Epidermal melanocyte (primary cell): ENCODE results near the gene GEMIN5.

Source experiments
- DNase-seq: peaks from one replicate; pipeline ENCODE4 v3.0.0; 2011; ENCODE audit warnings: low spot score; ENCODE audit not compliant: insufficient read length

The GEMIN5 gene

DNA sequence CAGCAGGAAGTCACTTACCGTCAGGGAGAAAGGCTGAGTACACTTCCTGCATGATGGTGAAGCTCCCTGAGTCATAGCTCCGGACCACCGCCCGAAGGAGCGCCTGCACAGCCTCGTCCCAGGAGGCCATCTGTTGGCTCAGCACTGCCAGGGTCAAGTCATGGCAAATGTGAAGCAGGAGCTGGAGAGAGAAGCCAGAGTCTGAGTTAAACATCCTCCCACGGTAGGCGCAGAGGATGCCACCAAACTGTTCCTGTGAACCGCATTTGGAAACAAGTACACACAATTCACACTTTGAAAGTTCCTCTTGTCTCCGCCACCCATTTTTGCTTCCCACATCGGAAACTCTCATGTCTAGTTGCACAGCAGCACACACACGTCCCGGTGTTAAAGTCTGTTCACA is 45.6 kb downstream of the GEMIN5 start:
- DNase-seq = no peak

GRCh38 chr5:154885439-154885838 is 52.6 kb downstream of the GEMIN5 start:
- DNase-seq = no peak

GRCh38 chr5:154884424-154884823 is 53.6 kb downstream of the GEMIN5 start:
- DNase-seq = no peak

DNA sequence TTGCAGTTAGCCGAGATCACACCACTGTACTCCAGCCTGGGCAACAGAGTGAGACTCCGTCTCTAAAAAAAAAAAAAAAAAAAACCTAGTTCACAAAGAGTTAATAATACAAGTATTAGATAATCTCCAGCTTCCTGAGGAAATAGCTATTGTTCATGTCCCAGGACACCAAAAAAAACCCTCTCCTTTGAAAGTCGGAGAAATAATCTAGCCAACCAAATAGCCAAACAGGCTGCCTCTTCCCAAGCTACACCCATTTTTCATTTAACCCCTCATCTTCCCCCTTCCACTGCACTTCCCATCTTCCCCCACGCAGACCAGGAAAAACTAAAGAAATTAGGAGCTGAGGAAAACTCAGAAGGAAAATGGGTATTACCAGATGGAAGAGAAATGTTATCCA is 56.0 kb downstream of the GEMIN5 start:
- DNase-seq = no peak

DNA sequence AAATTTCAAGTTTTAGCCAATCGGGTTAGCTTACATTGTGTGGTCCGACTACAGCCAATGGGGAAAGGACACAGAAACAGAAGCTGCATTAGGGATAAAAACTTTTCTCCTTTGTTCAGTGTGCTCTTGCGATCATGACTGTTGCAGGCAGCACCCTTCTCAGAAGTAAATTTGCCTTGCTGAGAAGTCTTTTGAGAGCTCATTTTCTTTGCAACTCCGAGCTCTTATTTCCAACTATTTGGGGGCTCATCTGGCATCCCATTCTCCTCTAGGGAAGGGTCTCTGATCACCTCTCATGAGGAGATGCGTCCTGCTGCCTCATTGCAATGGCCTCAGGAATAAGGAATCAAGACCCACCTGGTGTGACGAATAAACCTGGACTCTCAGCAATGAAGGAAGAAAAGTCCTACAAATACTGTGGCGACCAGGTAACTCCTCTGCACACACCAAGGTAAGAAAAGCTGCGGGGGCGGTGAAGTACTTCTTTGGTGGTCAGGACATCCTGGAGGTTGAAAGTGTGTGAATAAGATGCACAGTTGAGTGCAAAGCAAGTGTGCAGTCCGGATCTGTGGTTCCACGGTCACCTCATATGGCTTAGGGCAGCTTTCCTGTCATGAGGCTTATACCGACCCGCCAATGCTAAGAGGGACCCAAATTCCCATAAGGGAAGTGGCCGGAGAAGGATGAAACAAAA is 59.2 kb downstream of the GEMIN5 start:
- DNase-seq = no peak

GRCh38 chr5:154873791-154874331 is 64.2 kb downstream of the GEMIN5 start:
- DNase-seq = no peak

- no peak for DNase-seq
These were observed 66.3 kb downstream of the GEMIN5 start for GRCh38 chr5:154871734-154872133.

- no peak for DNase-seq
These were observed 69.3 kb downstream of the GEMIN5 start for GRCh38 chr5:154868702-154869101.

- DNase-seq = no peak
These were observed 71.2 kb downstream of the GEMIN5 start for GRCh38 chr5:154866841-154867240.

- DNase-seq = no peak
These were observed 72.4 kb downstream of the GEMIN5 start for GRCh38 chr5:154865466-154866184.

DNA sequence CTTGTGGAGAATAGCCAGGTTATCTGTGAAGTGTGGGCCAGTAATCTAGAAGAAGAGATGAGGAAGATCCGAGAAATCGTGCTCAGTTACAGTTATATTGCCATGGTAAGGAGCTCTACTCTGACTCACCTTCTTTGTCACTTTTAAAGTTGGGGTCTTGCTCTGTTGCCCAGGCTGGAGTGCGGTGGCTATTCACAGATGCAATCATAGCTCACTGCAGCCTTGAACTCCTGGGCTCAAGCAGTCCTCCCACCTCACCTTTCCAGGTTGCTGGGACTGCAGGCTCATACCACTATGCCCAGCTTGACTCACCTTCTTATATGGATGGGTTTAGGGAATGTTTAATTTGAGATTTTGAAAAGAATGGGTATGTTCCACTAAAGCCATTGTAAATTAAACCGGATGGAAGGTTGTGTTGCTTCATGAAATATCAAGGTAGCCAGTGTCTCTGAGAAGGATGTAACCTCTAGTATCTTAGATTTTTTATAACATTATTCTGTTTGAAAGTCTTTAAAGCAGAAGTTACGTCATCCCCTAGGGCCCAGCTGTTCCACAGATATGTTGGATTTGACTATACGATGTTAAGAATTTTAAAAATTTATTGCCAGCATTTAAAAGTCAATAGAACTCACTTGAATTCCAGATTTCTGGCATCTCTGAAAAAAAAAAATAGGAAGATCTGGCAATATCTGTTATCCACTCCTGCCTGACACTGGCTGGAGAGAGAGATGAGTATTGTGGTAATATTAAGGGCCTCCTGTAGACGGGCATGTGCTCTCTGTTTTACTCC is 74.5 kb downstream of the GEMIN5 start:
- no peak for DNase-seq

DNA sequence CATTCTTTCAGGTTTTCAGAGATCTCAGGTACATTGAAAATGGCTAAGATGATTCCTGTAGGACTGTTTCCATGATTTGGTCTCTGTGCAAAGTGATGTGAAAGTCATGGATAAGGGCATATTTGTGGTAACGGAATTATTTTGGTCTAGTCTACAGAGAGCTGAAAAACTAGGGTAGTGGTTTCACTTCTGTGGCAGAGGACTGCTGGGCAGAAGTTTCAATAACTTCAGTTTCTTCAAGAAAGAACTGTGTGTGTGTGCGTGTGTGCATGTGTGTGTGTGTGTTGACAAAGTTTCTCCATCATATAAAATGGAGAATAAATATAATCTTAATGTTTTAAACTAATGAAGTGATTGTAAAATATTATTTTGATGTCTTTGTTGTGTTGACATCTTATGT is 75.2 kb downstream of the GEMIN5 start:
- no peak for DNase-seq

GRCh38 chr5:154861946-154862345 is 76.1 kb downstream of the GEMIN5 start:
- no peak for DNase-seq

DNA sequence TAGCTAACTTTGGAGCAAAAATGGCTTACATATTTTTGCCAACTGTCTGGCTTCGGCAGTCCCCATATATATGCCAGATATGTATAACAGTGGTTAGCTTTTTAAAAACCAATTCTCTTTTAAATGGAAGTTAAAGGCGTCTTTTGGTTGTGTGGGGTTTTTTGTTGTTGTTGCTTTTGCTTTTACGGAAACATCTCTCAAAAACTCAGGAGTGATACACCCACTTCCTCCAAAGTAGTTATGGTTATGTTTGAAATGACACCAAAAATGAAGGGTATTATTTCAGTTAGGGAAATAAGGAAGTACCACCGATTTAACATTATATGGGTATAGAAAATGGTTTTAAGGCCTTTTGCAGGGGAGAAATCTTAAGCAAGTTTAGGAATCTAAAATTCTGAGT is 77.2 kb downstream of the GEMIN5 start:
- no peak for DNase-seq

- DNase-seq = no peak
These were observed 77.9 kb downstream of the GEMIN5 start for GRCh38 chr5:154860123-154860522.

DNA sequence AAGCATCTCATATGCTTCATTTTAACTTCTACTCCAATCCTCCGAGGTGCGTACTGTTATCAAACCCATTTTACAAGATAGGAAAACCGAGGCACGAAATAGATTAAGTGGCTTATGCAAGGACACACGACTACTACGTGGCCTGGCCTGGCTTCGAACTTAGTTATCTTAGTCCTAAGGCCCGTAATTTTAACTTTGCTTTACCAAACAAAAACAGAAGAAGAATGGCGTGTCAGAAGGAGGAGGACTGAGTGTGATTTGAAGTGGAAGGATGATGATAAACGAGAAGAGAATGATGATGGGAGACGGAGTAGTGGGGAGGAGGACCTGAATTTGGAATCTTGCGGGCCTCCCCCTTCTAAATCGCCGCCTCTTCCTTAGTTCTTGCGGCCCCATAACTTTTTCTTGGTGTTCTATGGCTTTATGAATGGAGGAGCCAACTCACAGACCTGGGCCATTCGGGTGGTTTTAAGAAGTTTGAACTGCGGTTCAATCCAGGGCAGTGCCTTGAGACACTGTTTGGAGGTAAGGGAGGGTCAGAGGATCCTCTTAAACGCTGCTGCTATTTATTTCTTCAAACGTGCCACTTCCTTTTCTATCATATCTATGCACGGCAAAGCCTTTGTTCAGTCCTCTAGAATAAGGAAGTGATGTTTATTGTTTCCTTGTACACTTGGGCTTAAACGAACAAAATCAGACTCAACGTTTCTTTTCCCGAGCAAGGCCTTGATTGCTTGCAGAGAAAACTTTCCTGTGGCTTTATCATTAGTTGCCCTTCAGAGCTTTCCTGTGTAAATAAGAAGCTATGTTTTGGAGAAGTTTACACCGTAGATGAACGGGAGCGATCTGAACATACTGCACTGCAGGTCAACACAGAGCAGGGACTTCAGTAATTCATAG is 78.8 kb downstream of the GEMIN5 start:
- DNase-seq = no peak

DNA sequence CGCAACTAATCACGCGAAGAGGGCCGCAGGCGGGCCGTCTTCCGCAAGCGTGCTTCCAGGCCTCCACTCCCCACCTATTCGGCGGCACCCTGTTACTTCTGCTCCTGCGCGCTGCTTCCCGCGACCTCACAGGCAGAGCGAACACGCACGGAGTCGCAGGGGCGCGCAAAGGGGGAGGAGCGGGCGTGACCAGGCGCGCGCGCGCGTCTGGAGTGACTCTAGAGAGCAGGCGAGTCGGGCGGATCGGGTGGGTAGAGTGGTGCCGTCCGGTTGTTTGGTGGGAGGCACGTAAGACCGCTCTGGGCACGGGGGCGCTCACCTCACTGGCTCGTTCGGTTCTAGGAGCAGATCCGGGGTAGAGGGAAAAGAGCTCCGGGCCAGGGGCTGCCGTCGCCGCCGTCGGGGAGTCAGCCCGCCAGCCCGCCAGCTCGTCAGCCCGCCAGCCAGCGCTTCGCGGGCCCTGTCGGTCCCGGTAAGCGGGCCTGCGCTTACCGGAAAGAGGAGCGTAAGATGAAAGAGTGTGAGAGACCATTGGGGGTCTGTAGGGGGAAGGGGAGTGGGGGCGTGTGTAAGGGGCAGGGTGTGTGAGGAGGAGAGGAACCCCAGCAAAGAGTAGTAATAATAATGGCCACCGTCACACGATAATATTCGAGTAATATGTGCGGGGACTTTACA is 79.6 kb downstream of the GEMIN5 start, which contains the start of gene CNOT8:
Gene CNOT8 (plus strand): TSS at position 331 of the 675 bp plus-strand sequence. CDS start 4,652 bp downstream, outside the sequence.
- DNase-seq = peak; percentile 65

- peak; percentile 76 for DNase-seq
These were observed 80.3 kb downstream of the GEMIN5 start for GRCh38 chr5:154857530-154858296.

GRCh38 chr5:154851351-154851750 is 86.7 kb downstream of the GEMIN5 start:
- no peak for DNase-seq
